Lower leg skin (tissue), 4 donors: ENCODE measurements around the gene FAM210B. TPM values are rescaled to one million over a fixed set of nuclear protein-coding genes. Genes with fewer than 3 reads are reported as not detected.
"Not testable (repeated sequence)": the region's sequence is repeated elsewhere in the genome, so short reads cannot be mapped to it uniquely, and the experiment has no call there.

Experiments used
- DNase-seq, 2 donors: peaks; one replicate each; pipeline ENCODE4 v3.0.0-alpha.2; 2019; ENCODE audit warnings: low spot score in 2 of 2
- H3K4me3 ChIP-seq: fragments of 200-600 bp; sonication (generic); 2 replicates; pipeline ENCODE4 v1.5.1; 2017; ENCODE audit warnings: mild to moderate bottlenecking, low read depth; ENCODE audit not compliant: poor library complexity, severe bottlenecking
- CTCF ChIP-seq, 3 donors: fragments of 450-650 bp; IDR thresholded peaks; one replicate each; pipeline ENCODE4 v1.5.1; 2016; ENCODE audit warnings: antibody characterized with exemption in 3 of 3, mild to moderate bottlenecking in 3 of 3, moderate library complexity in 2 of 3
- POLR2A ChIP-seq, 2 donors: fragments of 450-650 bp; IDR thresholded peaks; one replicate each; pipeline ENCODE4 v1.6.1; 2016 to 2017; ENCODE audit warnings: antibody characterized with exemption in 2 of 2, mild to moderate bottlenecking in 1 of 2, moderate library complexity in 1 of 2
- WGBS, 2 donors: methylation state at CpG; one replicate each; pipeline ENCODE4 v1.1.5; 2018; 5-methylcytosine and 5-hydroxymethylcytosine counted together
- intact Hi-C: fragments of 100-400 bp; cut with DNase I; formaldehyde crosslinking; loops from one replicate; pipeline ENCODE4 v1.15.0; 2023; ENCODE audit warnings: low total_unique reads
- total RNA-seq, 4 donors: library from RNA; depleted of rRNA; stranded (reverse); fragments of >200 nt; gene quantifications; one replicate each; pipeline ENCODE4 v1.1.0, GENCODE V29; 2016

Gene FAM210B
- total RNA-seq, 4 donors from 2014 or later, result 39.4 to 81.3 (median 52.3) TPM

DNA sequence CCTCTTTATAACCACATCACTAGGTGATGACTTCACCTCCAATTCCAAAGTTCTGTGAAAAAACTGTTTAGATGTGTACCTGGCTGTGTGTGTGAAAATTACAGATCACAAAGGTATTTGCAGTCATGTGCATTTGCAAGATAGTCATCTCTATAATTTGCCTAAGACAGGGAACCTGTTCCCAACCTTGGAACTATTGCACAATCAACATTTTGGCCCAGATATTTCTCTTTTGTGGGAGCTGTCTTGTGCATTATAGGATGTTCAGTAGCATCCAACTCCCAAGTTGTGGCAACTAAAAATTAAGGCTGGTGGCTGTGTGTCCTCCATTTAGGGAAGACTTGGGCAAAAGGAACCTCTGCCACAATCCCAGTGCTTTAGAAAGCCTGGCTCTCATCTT lies 34.0 kb upstream of the FAM210B start:
- no peak overlapping the region for H3K4me3 ChIP-seq
- intact Hi-C loops, result no loop called here
- TF ChIP-seq POLR2A (IDR thresholded peaks at IDR 0.05) (no peak), CTCF (IDR thresholded peaks at IDR 0.05) (no peak)
- no peak for DNase-seq

GRCh38 chr20:56328861-56329260 lies 29.9 kb upstream of the FAM210B start:
- WGBS, 2 donors, result 43 to 50% methylated on average over 5 of the region's 5 CpGs
- DNase-seq, result no peak
- H3K4me3 ChIP-seq, result no peak overlapping the region
- no peak for TF ChIP-seq POLR2A (IDR thresholded peaks at IDR 0.05)
- no peak for TF ChIP-seq CTCF (IDR thresholded peaks at IDR 0.05)
- intact Hi-C loops, result no loop called here

GRCh38 chr20:56336709-56337108 lies 22.1 kb upstream of the FAM210B start:
- 77 to 84% methylated on average over 7 to 8 of the region's 8 CpGs for WGBS, 2 donors
- DNase-seq, intact Hi-C loops, H3K4me3 ChIP-seq: not testable (repeated sequence)

DNA sequence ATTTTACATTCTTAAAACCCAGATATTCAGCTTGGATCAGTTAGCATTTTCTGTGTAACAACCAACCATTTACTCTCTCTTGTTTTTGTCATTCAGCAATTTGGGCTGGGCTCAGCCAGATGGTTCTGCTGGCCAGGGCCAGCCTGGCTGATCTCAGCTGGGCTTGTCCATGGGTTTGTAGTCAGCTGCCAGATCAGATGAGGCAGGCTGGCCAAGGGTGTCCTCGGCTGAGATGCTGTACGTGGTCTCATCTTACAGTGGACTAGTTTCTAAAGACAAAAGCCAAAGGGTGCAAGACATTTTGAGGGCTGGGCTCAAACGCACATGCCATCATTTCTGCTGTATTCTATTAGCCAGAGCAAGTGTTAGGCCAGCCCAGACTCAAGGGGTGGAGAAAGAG lies 16.0 kb upstream of the FAM210B start:
- no peak for DNase-seq
- 54 to 56% methylated on average over 3 of the region's 3 CpGs for WGBS, 2 donors
- intact Hi-C loops, result loop anchor here (5.0 kb wide), 1 partner anchor 140 kb away; no protein-coding TSS in a partner anchor

DNA sequence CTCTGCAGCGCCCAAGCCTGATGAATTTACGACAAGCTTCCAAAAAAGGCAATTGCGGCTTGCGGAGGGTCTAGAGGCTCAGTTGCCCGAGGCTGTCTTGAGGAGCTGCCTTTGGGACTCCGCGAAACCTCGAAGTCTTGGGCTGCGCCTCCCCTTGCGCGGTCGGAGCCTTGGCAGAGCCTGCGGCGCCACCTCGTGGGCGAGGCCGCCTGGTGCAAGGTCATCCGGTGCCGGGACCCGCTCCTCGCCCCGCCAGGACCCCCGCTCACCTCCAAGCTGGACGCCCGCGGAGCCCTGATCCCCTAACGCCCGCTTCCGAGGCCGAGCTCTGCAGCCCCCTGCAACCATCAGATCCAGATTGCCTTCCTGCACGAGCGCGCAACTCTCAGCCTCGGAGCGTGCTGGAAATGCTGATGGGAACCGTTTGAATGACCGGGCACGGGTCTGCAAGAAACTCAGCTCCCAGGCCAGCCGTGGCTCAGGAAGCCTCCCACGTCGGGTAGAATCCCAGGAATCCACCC lies 14.9 kb upstream of the FAM210B start:
- no peak for DNase-seq
- no peak overlapping the region for H3K4me3 ChIP-seq
- intact Hi-C loops, result loop anchor here (5.0 kb wide), 1 partner anchor 142 kb away; no protein-coding TSS in a partner anchor
- 1 to 3% methylated on average over 32 to 40 of the region's 41 CpGs for WGBS, 2 donors
- TF ChIP-seq CTCF (IDR thresholded peaks at IDR 0.05) (no peak), POLR2A (IDR thresholded peaks at IDR 0.05) (no peak)

More for the DNA sequence above, 16.0 kb upstream of the FAM210B start:
- TF ChIP-seq CTCF (IDR thresholded peaks at IDR 0.05), result no peak
- no peak for TF ChIP-seq POLR2A (IDR thresholded peaks at IDR 0.05)
- no peak overlapping the region for H3K4me3 ChIP-seq

GRCh38 chr20:56345911-56346310 lies 12.9 kb upstream of the FAM210B start:
- intact Hi-C loops, result no loop called here
- TF ChIP-seq POLR2A (IDR thresholded peaks at IDR 0.05), result no peak
- TF ChIP-seq CTCF (IDR thresholded peaks at IDR 0.05), result no peak
- 82 to 85% methylated on average over 8 of the region's 8 CpGs for WGBS, 2 donors
- no peak overlapping the region for H3K4me3 ChIP-seq
- no peak for DNase-seq
